Hepatocyte (in vitro differentiated cells): ENCODE results near the gene FECH.

ENCODE experiments used
- EZH2 ChIP-seq: fragments of 200-600 bp; sonication (generic); IDR thresholded peaks from 2 replicates; pipeline ENCODE4 v1.6.1; 2016; ENCODE audit warnings: antibody characterized with exemption, mild to moderate bottlenecking, borderline replicate concordance
- EZH2phosphoT487 ChIP-seq: fragments of 200-600 bp; sonication (generic); IDR thresholded peaks from one replicate; pipeline ENCODE4 v1.6.1; 2018; ENCODE audit warnings: antibody characterized with exemption, mild to moderate bottlenecking, low read depth, moderate library complexity; ENCODE audit not compliant: unreplicated experiment, severe bottlenecking
- TF ChIP-seq, protein P1 (sequence below): fragments of 200-600 bp; sonication (generic); IDR thresholded peaks from 2 replicates; pipeline ENCODE4 v1.5.1; 2016; ENCODE audit warnings: antibody characterized with exemption, mild to moderate bottlenecking; ENCODE audit not compliant: poor library complexity

DNA sequence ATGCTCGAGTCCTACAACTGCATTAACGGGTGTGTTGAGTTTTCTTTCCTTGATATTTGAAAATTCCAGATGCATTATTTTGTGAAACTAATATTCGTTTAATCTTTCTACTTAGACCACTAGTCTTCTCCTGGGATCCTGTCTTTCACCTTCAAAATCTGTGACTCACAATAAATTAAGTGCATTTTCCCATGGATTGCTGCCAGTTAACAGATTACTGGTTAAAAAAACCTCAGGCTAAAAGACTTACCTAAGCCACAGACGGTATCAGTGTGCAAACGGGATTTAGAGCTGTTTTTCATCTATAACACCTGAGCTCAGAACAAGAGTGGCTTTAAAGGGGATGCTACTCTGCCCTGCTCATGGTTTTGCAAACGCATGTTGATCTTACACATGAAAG lies 10.2 kb downstream of the FECH start:
- TF ChIP-seq, protein P1, sequence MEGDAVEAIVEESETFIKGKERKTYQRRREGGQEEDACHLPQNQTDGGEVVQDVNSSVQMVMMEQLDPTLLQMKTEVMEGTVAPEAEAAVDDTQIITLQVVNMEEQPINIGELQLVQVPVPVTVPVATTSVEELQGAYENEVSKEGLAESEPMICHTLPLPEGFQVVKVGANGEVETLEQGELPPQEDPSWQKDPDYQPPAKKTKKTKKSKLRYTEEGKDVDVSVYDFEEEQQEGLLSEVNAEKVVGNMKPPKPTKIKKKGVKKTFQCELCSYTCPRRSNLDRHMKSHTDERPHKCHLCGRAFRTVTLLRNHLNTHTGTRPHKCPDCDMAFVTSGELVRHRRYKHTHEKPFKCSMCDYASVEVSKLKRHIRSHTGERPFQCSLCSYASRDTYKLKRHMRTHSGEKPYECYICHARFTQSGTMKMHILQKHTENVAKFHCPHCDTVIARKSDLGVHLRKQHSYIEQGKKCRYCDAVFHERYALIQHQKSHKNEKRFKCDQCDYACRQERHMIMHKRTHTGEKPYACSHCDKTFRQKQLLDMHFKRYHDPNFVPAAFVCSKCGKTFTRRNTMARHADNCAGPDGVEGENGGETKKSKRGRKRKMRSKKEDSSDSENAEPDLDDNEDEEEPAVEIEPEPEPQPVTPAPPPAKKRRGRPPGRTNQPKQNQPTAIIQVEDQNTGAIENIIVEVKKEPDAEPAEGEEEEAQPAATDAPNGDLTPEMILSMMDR = no peak
- TF ChIP-seq EZH2 = no peak
- TF ChIP-seq EZH2phosphoT487 = no peak
